SK-N-SH treated with all-trans-retinoic acid at 6 μM for 48 hours (cell line): ENCODE results near the gene DDX41.

Experiments
- ATAC-seq: fragments of 200-7000 bp; cut with Tn5 transposase; 3 replicates; pipeline ENCODE4 v1.9.1; 2020; ENCODE audit warnings: mild to moderate bottlenecking, moderate library complexity
- ARNTL ChIP-seq: fragments of 450-650 bp; formaldehyde crosslinking; IDR thresholded peaks from 2 replicates; pipeline ENCODE4 v1.5.0; 2020; ENCODE audit warnings: low read depth, mild to moderate bottlenecking, moderate library complexity, borderline replicate concordance
- BACH2 ChIP-seq: fragments of 250-450 bp; sonication (Bioruptor Pico); IDR thresholded peaks from 2 replicates; pipeline ENCODE4 v1.9.0; 2021; ENCODE audit warnings: mild to moderate bottlenecking, borderline replicate concordance
- CREB5 ChIP-seq: fragments of 250-450 bp; sonication (Bioruptor Pico); IDR thresholded peaks from 2 replicates; pipeline ENCODE4 v1.5.1; 2020; ENCODE audit warnings: low read depth, mild to moderate bottlenecking, moderate library complexity
- CSDC2 ChIP-seq: fragments of 250-450 bp; sonication (Bioruptor Pico); IDR thresholded peaks from 2 replicates; pipeline ENCODE4 v1.5.0; 2020; ENCODE audit warnings: mild to moderate bottlenecking, moderate library complexity
- CSRNP3 ChIP-seq: fragments of 250-450 bp; sonication (Bioruptor Pico); IDR thresholded peaks from 2 replicates; pipeline ENCODE4 v1.5.1; 2021; ENCODE audit warnings: mild to moderate bottlenecking, moderate library complexity
- ESRRG ChIP-seq: fragments of 250-450 bp; sonication (Bioruptor Pico); IDR thresholded peaks from 2 replicates; pipeline ENCODE4 v1.6.1; 2021; ENCODE audit warnings: mild to moderate bottlenecking
- GLIS3 ChIP-seq: fragments of 250-450 bp; sonication (Bioruptor Pico); IDR thresholded peaks from 2 replicates; pipeline ENCODE4 v1.5.0; 2020; ENCODE audit warnings: mild to moderate bottlenecking, moderate library complexity
- ISL1 ChIP-seq: fragments of 250-450 bp; sonication (Bioruptor Pico); IDR thresholded peaks from 2 replicates; pipeline ENCODE4 v2.1.2; 2022; ENCODE audit warnings: mild to moderate bottlenecking, moderate library complexity
- OSR1 ChIP-seq: fragments of 250-450 bp; sonication (Bioruptor Pico); IDR thresholded peaks from 2 replicates; pipeline ENCODE4 v1.8.0; 2022; ENCODE audit warnings: moderate library complexity, mild to moderate bottlenecking, inconsistent platforms
- POU6F1 ChIP-seq: fragments of 250-450 bp; sonication (Bioruptor Pico); IDR thresholded peaks from 2 replicates; pipeline ENCODE4 v1.8.0; 2021; ENCODE audit warnings: low read depth, mild to moderate bottlenecking, moderate library complexity, borderline replicate concordance
- PPARA ChIP-seq: fragments of 250-450 bp; sonication (Bioruptor Pico); IDR thresholded peaks from 2 replicates; pipeline ENCODE4 v1.5.0; 2020; ENCODE audit warnings: mild to moderate bottlenecking, borderline replicate concordance
- RARB ChIP-seq: fragments of 250-450 bp; sonication (Bioruptor Pico); IDR thresholded peaks from 2 replicates; pipeline ENCODE4 v1.8.0; 2021; ENCODE audit warnings: mild to moderate bottlenecking, moderate library complexity
- SNAI2 ChIP-seq: fragments of 250-450 bp; sonication (Bioruptor Pico); IDR thresholded peaks from 2 replicates; pipeline ENCODE4 v1.5.0; 2020; ENCODE audit warnings: mild to moderate bottlenecking, moderate library complexity
- TCF4 ChIP-seq: fragments of 250-450 bp; sonication (Bioruptor Pico); IDR thresholded peaks from 2 replicates; pipeline ENCODE4 v1.8.0; 2021; ENCODE audit warnings: mild to moderate bottlenecking, moderate library complexity, borderline replicate concordance
- TOX ChIP-seq: fragments of 250-450 bp; sonication (Bioruptor Pico); IDR thresholded peaks from 2 replicates; pipeline ENCODE4 v1.8.0; 2021; ENCODE audit warnings: mild to moderate bottlenecking, moderate library complexity, borderline replicate concordance
- TSHZ2 ChIP-seq: fragments of 250-450 bp; sonication (Bioruptor Pico); IDR thresholded peaks from 2 replicates; pipeline ENCODE4 v1.5.0; 2020; ENCODE audit warnings: mild to moderate bottlenecking, moderate library complexity
- ZC3H10 ChIP-seq: fragments of 250-450 bp; sonication (Bioruptor Pico); IDR thresholded peaks from 2 replicates; pipeline ENCODE4 v1.5.1; 2021; ENCODE audit warnings: mild to moderate bottlenecking, moderate library complexity
- ZFP3 ChIP-seq: fragments of 250-450 bp; sonication (Bioruptor Pico); IDR thresholded peaks from 2 replicates; pipeline ENCODE4 v1.5.0; 2020; ENCODE audit warnings: mild to moderate bottlenecking, moderate library complexity
- ZFP30 ChIP-seq: fragments of 450-650 bp; formaldehyde crosslinking; IDR thresholded peaks from 2 replicates; pipeline ENCODE4 v1.5.0; 2022; ENCODE audit warnings: mild to moderate bottlenecking, moderate library complexity
- ZNF70 ChIP-seq: fragments of 450-650 bp; formaldehyde crosslinking; IDR thresholded peaks from 2 replicates; pipeline ENCODE4 v1.5.0; 2020; ENCODE audit warnings: mild to moderate bottlenecking, moderate library complexity
- ZNF8 ChIP-seq: fragments of 450-650 bp; formaldehyde crosslinking; IDR thresholded peaks from 2 replicates; pipeline ENCODE4 v1.5.0; 2020; ENCODE audit warnings: mild to moderate bottlenecking, moderate library complexity
- TF ChIP-seq, protein P1 (sequence below): fragments of 250-450 bp; sonication (Bioruptor Pico); IDR thresholded peaks from 2 replicates; pipeline ENCODE4 v1.8.0; 2020; ENCODE audit warnings: mild to moderate bottlenecking, moderate library complexity, borderline replicate concordance

DDX41 gene

GRCh38 chr5:177545487-177546257 is 28.9 kb upstream of the DDX41 start:
- TF ChIP-seq ESRRG (CRISPR knock-in tag) (no peak), GLIS3 (CRISPR knock-in tag) (no peak), PPARA (CRISPR knock-in tag) (no peak), BACH2 (CRISPR knock-in tag) (no peak), ISL1 (CRISPR knock-in tag) (no peak), POU6F1 (CRISPR knock-in tag) (no peak), TOX (CRISPR knock-in tag) (no peak), CSDC2 (CRISPR knock-in tag) (no peak), OSR1 (CRISPR knock-in tag) (no peak), CREB5 (CRISPR knock-in tag) (no peak), CSRNP3 (CRISPR knock-in tag) (no peak), ZFP3 (CRISPR knock-in tag) (no peak), ZNF8 (no peak), ARNTL (CRISPR knock-in tag) (no peak), RARB (CRISPR knock-in tag) (no peak)
- TF ChIP-seq, protein P1, sequence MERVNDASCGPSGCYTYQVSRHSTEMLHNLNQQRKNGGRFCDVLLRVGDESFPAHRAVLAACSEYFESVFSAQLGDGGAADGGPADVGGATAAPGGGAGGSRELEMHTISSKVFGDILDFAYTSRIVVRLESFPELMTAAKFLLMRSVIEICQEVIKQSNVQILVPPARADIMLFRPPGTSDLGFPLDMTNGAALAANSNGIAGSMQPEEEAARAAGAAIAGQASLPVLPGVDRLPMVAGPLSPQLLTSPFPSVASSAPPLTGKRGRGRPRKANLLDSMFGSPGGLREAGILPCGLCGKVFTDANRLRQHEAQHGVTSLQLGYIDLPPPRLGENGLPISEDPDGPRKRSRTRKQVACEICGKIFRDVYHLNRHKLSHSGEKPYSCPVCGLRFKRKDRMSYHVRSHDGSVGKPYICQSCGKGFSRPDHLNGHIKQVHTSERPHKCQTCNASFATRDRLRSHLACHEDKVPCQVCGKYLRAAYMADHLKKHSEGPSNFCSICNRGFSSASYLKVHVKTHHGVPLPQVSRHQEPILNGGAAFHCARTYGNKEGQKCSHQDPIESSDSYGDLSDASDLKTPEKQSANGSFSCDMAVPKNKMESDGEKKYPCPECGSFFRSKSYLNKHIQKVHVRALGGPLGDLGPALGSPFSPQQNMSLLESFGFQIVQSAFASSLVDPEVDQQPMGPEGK = no peak
- no peak for ATAC-seq

GRCh38 chr5:177542816-177543465 is 26.2 kb upstream of the DDX41 start:
- TF ChIP-seq PPARA (CRISPR knock-in tag) (no peak), ZNF8 (no peak), OSR1 (CRISPR knock-in tag) (no peak), POU6F1 (CRISPR knock-in tag) (no peak), ZFP3 (CRISPR knock-in tag) (no peak), SNAI2 (CRISPR knock-in tag) (no peak), BACH2 (CRISPR knock-in tag) (no peak), ARNTL (CRISPR knock-in tag) (no peak), TSHZ2 (CRISPR knock-in tag) (no peak), ISL1 (CRISPR knock-in tag) (no peak), GLIS3 (CRISPR knock-in tag) (no peak), ZFP30 (no peak), ESRRG (CRISPR knock-in tag) (no peak), ZC3H10 (CRISPR knock-in tag) (no peak), CREB5 (CRISPR knock-in tag) (no peak), TCF4 (CRISPR knock-in tag) (no peak), RARB (CRISPR knock-in tag) (no peak), ZNF70 (CRISPR knock-in tag) (no peak), CSDC2 (CRISPR knock-in tag) (no peak)
- TF ChIP-seq, protein P1 = no peak
- ATAC-seq = no peak
